Brain microvascular endothelial cell (primary cell): ENCODE data around the gene SLC29A3.

ENCODE experiments used
- DNase-seq: peaks from one replicate; pipeline ENCODE4 v3.0.0-alpha.2; 2020
- H3K27ac ChIP-seq: fragments of 250-450 bp; sonication (Bioruptor Pico); 2 replicates; pipeline ENCODE4 v1.5.1; 2020; ENCODE audit warnings: mild to moderate bottlenecking, moderate library complexity
- H3K27me3 ChIP-seq: fragments of 250-450 bp; sonication (Bioruptor Pico); replicated peaks from 2 replicates; pipeline ENCODE4 v1.5.1; 2020; ENCODE audit warnings: mild to moderate bottlenecking
- H3K36me3 ChIP-seq: fragments of 250-450 bp; sonication (Bioruptor Pico); replicated peaks from 2 replicates; pipeline ENCODE4 v1.5.1; 2020; ENCODE audit warnings: mild to moderate bottlenecking
- H3K4me3 ChIP-seq: 2 replicates; pipeline ENCODE4 v1.5.1; 2011; ENCODE audit warnings: low read depth, mild to moderate bottlenecking, control low read depth, low read length, moderate library complexity
- CTCF ChIP-seq: IDR thresholded peaks from 2 replicates; pipeline ENCODE4 v1.5.1; 2011; ENCODE audit warnings: low read depth, mild to moderate bottlenecking, moderate library complexity, low read length, control low read depth, inconsistent platforms; ENCODE audit errors: missing control alignments
- in situ Hi-C: cut with HindIII; loops from 2 replicates; pipeline ENCODE4 v1.10.0; 2017; ENCODE audit warnings: low sequenced_read_pairs, low pct_ligation_motif_present

The SLC29A3 gene

GRCh38 chr10:71325267-71325666 lies 6.2 kb downstream of the SLC29A3 start:
- Histone ChIP-seq H3K27ac (no peak overlapping the region), H3K4me3 (no peak overlapping the region), H3K36me3 (no peaks in the 10 kb centered on the region), H3K27me3 (no peaks in the 10 kb centered on the region)
- no peak for TF ChIP-seq CTCF
- in situ Hi-C loops = no loop called here
- DNase-seq = no peak

GRCh38 chr10:71326464-71326881 lies 7.4 kb downstream of the SLC29A3 start:
- no peak overlapping the region for H3K27ac ChIP-seq
- no peaks in the 10 kb centered on the region for H3K36me3 ChIP-seq
- no peak overlapping the region for H3K4me3 ChIP-seq
- TF ChIP-seq CTCF = no peak
- in situ Hi-C loops = no loop called here
- no peaks in the 10 kb centered on the region for H3K27me3 ChIP-seq
- DNase-seq = no peak

- TF ChIP-seq CTCF = no peak
- H3K27ac ChIP-seq = no peak overlapping the region
- DNase-seq = no peak
- H3K36me3 ChIP-seq = no peaks in the 10 kb centered on the region
- in situ Hi-C loops = no loop called here
- H3K27me3 ChIP-seq = no peaks in the 10 kb centered on the region
- H3K4me3 ChIP-seq = no peak overlapping the region
Observed at GRCh38 chr10:71330789-71331404, 11.8 kb downstream of the SLC29A3 start.

GRCh38 chr10:71331736-71332135 lies 12.7 kb downstream of the SLC29A3 start:
- H3K36me3 ChIP-seq = no peaks in the 10 kb centered on the region
- in situ Hi-C loops = no loop called here
- no peak for TF ChIP-seq CTCF
- no peaks in the 10 kb centered on the region for H3K27me3 ChIP-seq
- no peak overlapping the region for H3K4me3 ChIP-seq
- H3K27ac ChIP-seq = no peak overlapping the region
- DNase-seq = no peak

GRCh38 chr10:71332466-71332865 lies 13.4 kb downstream of the SLC29A3 start:
- no peak overlapping the region for H3K4me3 ChIP-seq
- H3K27ac ChIP-seq = no peak overlapping the region
- H3K36me3 ChIP-seq = no peaks in the 10 kb centered on the region
- in situ Hi-C loops = no loop called here
- no peak for TF ChIP-seq CTCF
- DNase-seq = no peak
- H3K27me3 ChIP-seq = no peaks in the 10 kb centered on the region
